Brain pericyte (primary cell): ENCODE results near the gene SCARF2.
"Not testable (repeated sequence)": the region's sequence is repeated elsewhere in the genome, so short reads cannot be mapped to it uniquely, and the experiment has no call there.

Experiments
- DNase-seq: peaks from one replicate; pipeline ENCODE4 v3.0.0-alpha.2; 2012; ENCODE audit warnings: low read depth, low spot score

Gene SCARF2

GRCh38 chr22:20437613-20438426 is at the start of gene SCARF2:
Gene SCARF2 (minus strand): TSS chr22:20437825. CDS start chr22:20437754, 71 bp downstream.
- no peak for DNase-seq

GRCh38 chr22:20486229-20486628 is 48.6 kb upstream of the SCARF2 start:
- no peak for DNase-seq

- no peak for DNase-seq
Observed at GRCh38 chr22:20484948-20485683, 47.5 kb upstream of the SCARF2 start.

- DNase-seq = no peak
Observed at GRCh38 chr22:20483771-20484170, 46.1 kb upstream of the SCARF2 start.

GRCh38 chr22:20483143-20483506 is 45.5 kb upstream of the SCARF2 start:
- not testable (repeated sequence) for DNase-seq

GRCh38 chr22:20479612-20480196 is 42.1 kb upstream of the SCARF2 start:
- no peak for DNase-seq

- not testable (repeated sequence) for DNase-seq
Observed at GRCh38 chr22:20478059-20478458, 40.4 kb upstream of the SCARF2 start.

- DNase-seq = not testable (repeated sequence)
Observed at GRCh38 chr22:20475569-20475968, 37.9 kb upstream of the SCARF2 start.

- DNase-seq = no peak
Observed at GRCh38 chr22:20475115-20475436, 37.5 kb upstream of the SCARF2 start.

GRCh38 chr22:20472629-20473442 is 35.2 kb upstream of the SCARF2 start:
- DNase-seq = no peak

GRCh38 chr22:20471126-20471833 is 33.7 kb upstream of the SCARF2 start:
- no peak for DNase-seq

- not testable (repeated sequence) for DNase-seq
Observed at GRCh38 chr22:20470525-20470924, 32.9 kb upstream of the SCARF2 start.

GRCh38 chr22:20469110-20469868 is 31.7 kb upstream of the SCARF2 start:
- no peak for DNase-seq

GRCh38 chr22:20466659-20467379 is 29.2 kb upstream of the SCARF2 start:
- no peak for DNase-seq

- DNase-seq = no peak
Observed at GRCh38 chr22:20465759-20466077, 28.1 kb upstream of the SCARF2 start.

- DNase-seq = no peak
Observed at GRCh38 chr22:20464912-20465758, 27.5 kb upstream of the SCARF2 start.

- no peak for DNase-seq
Observed at GRCh38 chr22:20464096-20464614, 26.5 kb upstream of the SCARF2 start.

- DNase-seq = no peak
Observed at GRCh38 chr22:20463324-20464095, 25.9 kb upstream of the SCARF2 start.
